SK-N-SH treated with all-trans-retinoic acid at 6 μM for 48 hours (cell line): Measurements from ENCODE around the gene TMEM39A.

Experiments
- ATAC-seq: fragments of 200-7000 bp; cut with Tn5 transposase; 3 replicates; pipeline ENCODE4 v1.9.1; 2020; ENCODE audit warnings: mild to moderate bottlenecking, moderate library complexity
- ARNTL ChIP-seq: fragments of 450-650 bp; formaldehyde crosslinking; IDR thresholded peaks from 2 replicates; pipeline ENCODE4 v1.5.0; 2020; ENCODE audit warnings: low read depth, mild to moderate bottlenecking, moderate library complexity, borderline replicate concordance
- BACH2 ChIP-seq: fragments of 250-450 bp; sonication (Bioruptor Pico); IDR thresholded peaks from 2 replicates; pipeline ENCODE4 v1.9.0; 2021; ENCODE audit warnings: mild to moderate bottlenecking, borderline replicate concordance
- CREB5 ChIP-seq: fragments of 250-450 bp; sonication (Bioruptor Pico); IDR thresholded peaks from 2 replicates; pipeline ENCODE4 v1.5.1; 2020; ENCODE audit warnings: low read depth, mild to moderate bottlenecking, moderate library complexity
- CSDC2 ChIP-seq: fragments of 250-450 bp; sonication (Bioruptor Pico); IDR thresholded peaks from 2 replicates; pipeline ENCODE4 v1.5.0; 2020; ENCODE audit warnings: mild to moderate bottlenecking, moderate library complexity
- ESRRG ChIP-seq: fragments of 250-450 bp; sonication (Bioruptor Pico); IDR thresholded peaks from 2 replicates; pipeline ENCODE4 v1.6.1; 2021; ENCODE audit warnings: mild to moderate bottlenecking
- GLIS3 ChIP-seq: fragments of 250-450 bp; sonication (Bioruptor Pico); IDR thresholded peaks from 2 replicates; pipeline ENCODE4 v1.5.0; 2020; ENCODE audit warnings: mild to moderate bottlenecking, moderate library complexity
- ISL1 ChIP-seq: fragments of 250-450 bp; sonication (Bioruptor Pico); IDR thresholded peaks from 2 replicates; pipeline ENCODE4 v2.1.2; 2022; ENCODE audit warnings: mild to moderate bottlenecking, moderate library complexity
- OSR1 ChIP-seq: fragments of 250-450 bp; sonication (Bioruptor Pico); IDR thresholded peaks from 2 replicates; pipeline ENCODE4 v1.8.0; 2022; ENCODE audit warnings: moderate library complexity, mild to moderate bottlenecking, inconsistent platforms
- POU6F1 ChIP-seq: fragments of 250-450 bp; sonication (Bioruptor Pico); IDR thresholded peaks from 2 replicates; pipeline ENCODE4 v1.8.0; 2021; ENCODE audit warnings: low read depth, mild to moderate bottlenecking, moderate library complexity, borderline replicate concordance
- PPARA ChIP-seq: fragments of 250-450 bp; sonication (Bioruptor Pico); IDR thresholded peaks from 2 replicates; pipeline ENCODE4 v1.5.0; 2020; ENCODE audit warnings: mild to moderate bottlenecking, borderline replicate concordance
- SNAI2 ChIP-seq: fragments of 250-450 bp; sonication (Bioruptor Pico); IDR thresholded peaks from 2 replicates; pipeline ENCODE4 v1.5.0; 2020; ENCODE audit warnings: mild to moderate bottlenecking, moderate library complexity
- TCF4 ChIP-seq: fragments of 250-450 bp; sonication (Bioruptor Pico); IDR thresholded peaks from 2 replicates; pipeline ENCODE4 v1.8.0; 2021; ENCODE audit warnings: mild to moderate bottlenecking, moderate library complexity, borderline replicate concordance
- TOX ChIP-seq: fragments of 250-450 bp; sonication (Bioruptor Pico); IDR thresholded peaks from 2 replicates; pipeline ENCODE4 v1.8.0; 2021; ENCODE audit warnings: mild to moderate bottlenecking, moderate library complexity, borderline replicate concordance
- TSHZ2 ChIP-seq: fragments of 250-450 bp; sonication (Bioruptor Pico); IDR thresholded peaks from 2 replicates; pipeline ENCODE4 v1.5.0; 2020; ENCODE audit warnings: mild to moderate bottlenecking, moderate library complexity
- ZC3H10 ChIP-seq: fragments of 250-450 bp; sonication (Bioruptor Pico); IDR thresholded peaks from 2 replicates; pipeline ENCODE4 v1.5.1; 2021; ENCODE audit warnings: mild to moderate bottlenecking, moderate library complexity
- ZFP30 ChIP-seq: fragments of 450-650 bp; formaldehyde crosslinking; IDR thresholded peaks from 2 replicates; pipeline ENCODE4 v1.5.0; 2022; ENCODE audit warnings: mild to moderate bottlenecking, moderate library complexity
- ZNF565 ChIP-seq: fragments of 450-650 bp; formaldehyde crosslinking; conservative IDR thresholded peaks from 2 replicates; pipeline ENCODE4 v1.5.0; 2020; ENCODE audit warnings: low read depth, mild to moderate bottlenecking, moderate library complexity
- TF ChIP-seq, protein P1 (sequence below): fragments of 250-450 bp; sonication (Bioruptor Pico); IDR thresholded peaks from 2 replicates; pipeline ENCODE4 v1.8.0; 2020; ENCODE audit warnings: mild to moderate bottlenecking, moderate library complexity, borderline replicate concordance
- TF ChIP-seq, protein P2 (sequence below): fragments of 250-450 bp; sonication (Bioruptor Pico); IDR thresholded peaks from 2 replicates; pipeline ENCODE4 v1.5.1; 2021; ENCODE audit warnings: mild to moderate bottlenecking, moderate library complexity

The TMEM39A gene

GRCh38 chr3:119463171-119464169, at the start of gene TMEM39A:
TSS of gene TMEM39A (minus strand) at chr3:119463615. CDS start at chr3:119462074, 1,541 bp downstream.
- TF ChIP-seq ISL1 (CRISPR knock-in tag) (no peak), GLIS3 (CRISPR knock-in tag) (peak; percentile 66; the same call in 1 of the 2 replicates), ARNTL (CRISPR knock-in tag) (no peak), SNAI2 (CRISPR knock-in tag) (peak; percentile 51; the same call in 1 of the 2 replicates)
- TF ChIP-seq, protein P1, sequence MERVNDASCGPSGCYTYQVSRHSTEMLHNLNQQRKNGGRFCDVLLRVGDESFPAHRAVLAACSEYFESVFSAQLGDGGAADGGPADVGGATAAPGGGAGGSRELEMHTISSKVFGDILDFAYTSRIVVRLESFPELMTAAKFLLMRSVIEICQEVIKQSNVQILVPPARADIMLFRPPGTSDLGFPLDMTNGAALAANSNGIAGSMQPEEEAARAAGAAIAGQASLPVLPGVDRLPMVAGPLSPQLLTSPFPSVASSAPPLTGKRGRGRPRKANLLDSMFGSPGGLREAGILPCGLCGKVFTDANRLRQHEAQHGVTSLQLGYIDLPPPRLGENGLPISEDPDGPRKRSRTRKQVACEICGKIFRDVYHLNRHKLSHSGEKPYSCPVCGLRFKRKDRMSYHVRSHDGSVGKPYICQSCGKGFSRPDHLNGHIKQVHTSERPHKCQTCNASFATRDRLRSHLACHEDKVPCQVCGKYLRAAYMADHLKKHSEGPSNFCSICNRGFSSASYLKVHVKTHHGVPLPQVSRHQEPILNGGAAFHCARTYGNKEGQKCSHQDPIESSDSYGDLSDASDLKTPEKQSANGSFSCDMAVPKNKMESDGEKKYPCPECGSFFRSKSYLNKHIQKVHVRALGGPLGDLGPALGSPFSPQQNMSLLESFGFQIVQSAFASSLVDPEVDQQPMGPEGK = 0 out of 2 replicates have a peak, but pooled peaks have one; percentile 11
- ATAC-seq = peak; percentile 98

DNA sequence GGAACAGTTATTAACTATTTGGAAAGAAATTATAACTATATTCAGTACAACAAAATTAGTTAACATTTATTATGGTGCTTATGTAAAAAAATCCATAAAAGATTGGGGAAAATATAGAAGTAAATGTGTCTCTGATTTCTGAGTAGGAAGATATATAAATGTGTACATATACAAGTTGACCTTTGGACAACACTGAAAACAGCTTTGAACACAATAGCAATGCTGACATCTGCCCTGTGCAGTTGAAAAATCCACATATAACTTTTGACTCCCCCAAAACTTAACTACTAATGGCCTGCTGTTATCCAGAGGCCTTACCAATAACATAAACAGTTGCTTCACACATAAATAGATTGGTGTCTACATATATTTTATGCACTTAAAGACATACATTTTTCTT, 47.3 kb upstream of the TMEM39A start:
- no peak for TF ChIP-seq TOX (CRISPR knock-in tag)
- ATAC-seq = no peak

GRCh38 chr3:119508172-119508845, 44.9 kb upstream of the TMEM39A start:
- ATAC-seq = no peak
- TF ChIP-seq TCF4 (no peak), ZC3H10 (CRISPR knock-in tag) (no peak), CREB5 (CRISPR knock-in tag) (no peak), ZNF565 (no peak), CSDC2 (CRISPR knock-in tag) (no peak), ESRRG (CRISPR knock-in tag) (no peak), SNAI2 (CRISPR knock-in tag) (no peak), GLIS3 (CRISPR knock-in tag) (no peak), OSR1 (CRISPR knock-in tag) (no peak), ZFP30 (CRISPR knock-in tag) (no peak), POU6F1 (CRISPR knock-in tag) (no peak), PPARA (CRISPR knock-in tag) (no peak), TSHZ2 (CRISPR knock-in tag) (no peak), ARNTL (CRISPR knock-in tag) (no peak), BACH2 (CRISPR knock-in tag) (no peak), ISL1 (CRISPR knock-in tag) (no peak), TOX (CRISPR knock-in tag) (no peak)
- TF ChIP-seq, protein P2, sequence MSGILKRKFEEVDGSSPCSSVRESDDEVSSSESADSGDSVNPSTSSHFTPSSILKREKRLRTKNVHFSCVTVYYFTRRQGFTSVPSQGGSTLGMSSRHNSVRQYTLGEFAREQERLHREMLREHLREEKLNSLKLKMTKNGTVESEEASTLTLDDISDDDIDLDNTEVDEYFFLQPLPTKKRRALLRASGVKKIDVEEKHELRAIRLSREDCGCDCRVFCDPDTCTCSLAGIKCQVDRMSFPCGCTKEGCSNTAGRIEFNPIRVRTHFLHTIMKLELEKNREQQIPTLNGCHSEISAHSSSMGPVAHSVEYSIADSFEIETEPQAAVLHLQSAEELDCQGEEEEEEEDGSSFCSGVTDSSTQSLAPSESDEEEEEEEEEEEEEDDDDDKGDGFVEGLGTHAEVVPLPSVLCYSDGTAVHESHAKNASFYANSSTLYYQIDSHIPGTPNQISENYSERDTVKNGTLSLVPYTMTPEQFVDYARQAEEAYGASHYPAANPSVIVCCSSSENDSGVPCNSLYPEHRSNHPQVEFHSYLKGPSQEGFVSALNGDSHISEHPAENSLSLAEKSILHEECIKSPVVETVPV = no peak
